Measurements from ENCODE around the gene RPS27. TPM values are rescaled to one million over a fixed set of nuclear protein-coding genes. Genes with fewer than 3 reads are reported as not detected.
"Not testable (repeated sequence)": the region's sequence is repeated elsewhere in the genome, so short reads cannot be mapped to it uniquely, and the experiment has no call there.

The RPS27 gene
- total and polyA plus RNA-seq, 3 experiments from 2014 or later, result 1,959 to 20,406 (median 2,149) TPM

DNA sequence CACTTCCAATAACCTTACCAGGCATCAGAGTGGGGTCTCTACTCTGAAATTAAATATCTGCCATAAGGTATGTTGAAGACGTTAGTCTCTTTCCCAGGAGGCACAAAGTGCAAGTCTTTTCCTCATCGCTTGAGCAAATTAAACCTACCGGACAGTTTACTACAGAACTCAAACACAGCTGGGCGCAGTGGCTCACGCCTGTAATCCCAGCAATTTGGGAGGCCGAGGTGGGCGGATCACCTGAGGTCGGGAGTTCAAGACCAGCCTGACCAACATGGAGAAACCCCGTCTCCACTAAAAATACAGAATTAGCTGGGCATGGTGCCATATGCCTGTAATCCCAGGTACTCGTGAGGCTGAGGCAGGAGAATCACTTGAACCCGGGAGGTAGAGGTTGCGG, 11.5 kb upstream of the RPS27 start:
- H3K27me3 Mint-ChIP-seq; H3K4me3 ChIP-seq (ENCODE audit: low read length); DNase-seq; H3K9me3 Mint-ChIP-seq; H3K27me3 ChIP-seq (ENCODE audit: insufficient read depth, low read length, poor library complexity, severe bottlenecking); H3K9me3 ChIP-seq (ENCODE audit: low read length): not testable (repeated sequence)
- Histone ChIP-seq H3K4me1 (ENCODE audit: insufficient read depth, low read length) (peaks cover 18% of the 10 kb centered on the region), H3K36me3 (ENCODE audit: insufficient read depth, low read length) (peaks cover 18% of the 10 kb centered on the region), H3K27ac (ENCODE audit: low read depth, low read length) (peak overlapping the region; percentile 88)
- Mint-ChIP-seq H3K4me1 (peaks cover 28 to 35% (median 28%) of the 10 kb centered on the region in 3 donors), H3K4me3 (peak overlapping the region in 6 of 7 donors; percentile 56 to 98 (median 98)), H3K36me3 (peaks cover 0 to 34% (median 6%) of the 10 kb centered on the region in 3 donors), H3K27ac (peak overlapping the region in 4 of 8 donors; percentile 81 to 96 (median 86))
- POLR2A ChIA-PET, result interaction anchor here (3.0 to 5.1 kb wide), 2 partner anchors 12 kb away, joined by 40 to 58 read pairs; partner anchors contain the start of genes CREB3L4 and RPS27
- CTCF ChIA-PET, result interaction anchor here (3.5 to 5.5 kb wide), 3 partner anchors 8 to 33 kb away, joined by 21 to 40 read pairs (median 37); partner anchors contain the start of genes CREB3L4, DENND4B and RAB13

DNA sequence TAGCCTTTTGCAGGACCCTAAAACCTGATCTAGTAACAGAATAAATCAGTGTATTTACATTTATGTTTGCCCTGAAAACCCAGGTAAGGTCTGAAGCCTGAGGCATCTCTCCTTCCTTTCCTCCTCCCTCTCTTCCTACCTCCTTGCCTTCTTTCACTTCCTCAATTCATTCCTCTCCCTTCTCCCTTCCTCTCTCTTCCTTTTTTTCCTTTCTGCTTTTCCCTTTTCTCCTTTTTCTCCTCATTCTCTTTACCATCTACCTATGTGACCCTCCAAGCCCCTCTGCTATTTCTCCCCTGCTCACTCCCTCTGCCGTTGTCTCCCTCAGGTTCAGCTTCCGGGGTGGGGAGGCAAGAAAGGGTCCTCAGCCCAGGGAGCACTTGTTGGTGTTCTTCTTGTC, 8.8 kb upstream of the RPS27 start:
- CTCF ChIA-PET, result interaction anchor here (0.6 kb wide), 1 partner anchor 161 kb away, joined by 3 read pairs; no protein-coding TSS in a partner anchor
- H3K27ac Mint-ChIP-seq; H3K4me3 ChIP-seq (ENCODE audit: low read length); H3K9me3 ChIP-seq (ENCODE audit: low read length); DNase-seq; H3K27me3 ChIP-seq (ENCODE audit: insufficient read depth, low read length, poor library complexity, severe bottlenecking); H3K36me3 ChIP-seq (ENCODE audit: insufficient read depth, low read length); H3K4me3 Mint-ChIP-seq; POLR2A ChIA-PET; H3K27ac ChIP-seq (ENCODE audit: low read depth, low read length); H3K9me3 Mint-ChIP-seq: not testable (repeated sequence)
- Mint-ChIP-seq H3K36me3 (peaks cover 0 to 11% (median 0%) of the 10 kb centered on the region in 3 donors), H3K4me1 (peaks cover 19 to 24% (median 20%) of the 10 kb centered on the region in 3 donors), H3K27me3 (peaks cover 11 to 12% of the 10 kb centered on the region in 2 donors)
- peaks cover 12% of the 10 kb centered on the region for H3K4me1 ChIP-seq (ENCODE audit: insufficient read depth, low read length)

DNA sequence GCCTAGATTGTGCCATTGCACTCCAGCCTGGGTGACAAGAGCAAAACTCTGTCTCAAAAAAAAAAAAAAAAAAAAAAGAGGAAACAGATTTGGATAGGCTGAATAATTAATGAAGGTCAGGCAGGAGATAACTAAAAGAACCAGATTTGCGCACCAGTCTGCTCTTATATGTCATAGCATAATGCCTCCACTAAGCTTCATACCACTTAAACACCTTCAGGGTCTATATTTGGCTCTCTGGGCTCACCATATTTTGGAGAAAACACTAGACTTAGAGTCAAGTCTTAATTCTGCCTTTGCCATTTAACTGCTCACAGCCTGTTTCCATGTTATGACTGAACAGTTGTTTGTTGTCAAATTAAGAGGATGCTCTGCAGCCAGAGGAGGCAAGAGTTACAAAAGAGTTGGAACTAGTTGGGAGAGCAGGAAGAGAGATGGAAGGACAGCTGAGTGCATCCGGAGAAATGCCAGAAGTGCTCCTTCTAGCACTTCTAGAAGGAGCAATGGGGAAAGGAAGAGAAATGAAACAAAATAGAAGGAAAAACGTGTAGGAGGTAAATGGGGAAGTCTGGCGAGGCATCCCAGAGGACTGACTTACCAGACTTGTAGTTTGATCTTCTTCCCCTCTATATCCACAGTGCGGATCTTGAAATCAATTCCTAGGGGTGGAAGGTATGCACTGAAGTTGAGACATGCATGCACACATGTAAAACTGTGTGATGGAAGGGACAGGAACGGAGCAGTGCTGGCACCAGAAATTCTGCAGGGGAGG, 6.3 kb upstream of the RPS27 start:
- ChIA-PET POLR2A (no interaction called here), CTCF (interaction anchor here (0.7 to 9.1 kb wide), 6 partner anchors 17 to 211 kb away, joined by 3 to 94 read pairs (median 12); partner anchors contain the start of genes CREB3L4 and DENND4B)
- H3K36me3 ChIP-seq (ENCODE audit: insufficient read depth, low read length), result no peaks in the 10 kb centered on the region
- Mint-ChIP-seq H3K27me3 (peaks cover 12% of the 10 kb centered on the region in 2 donors), H3K36me3 (no peaks in the 10 kb centered on the region), H3K9me3 (no peaks in the 10 kb centered on the region), H3K4me3 (no peak overlapping the region), H3K27ac (peak overlapping the region in 2 of 8 donors; percentile 46 to 63), H3K4me1 (peaks cover 11 to 14% (median 14%) of the 10 kb centered on the region in 3 donors)
- H3K9me3 ChIP-seq (ENCODE audit: low read length), result no peaks in the 10 kb centered on the region
- no peak for DNase-seq
- peaks cover 7% of the 10 kb centered on the region for H3K4me1 ChIP-seq (ENCODE audit: insufficient read depth, low read length)
- H3K27ac ChIP-seq (ENCODE audit: low read depth, low read length), result no peak overlapping the region
- H3K27me3 ChIP-seq (ENCODE audit: insufficient read depth, low read length, poor library complexity, severe bottlenecking), result no peaks in the 10 kb centered on the region
- no peak overlapping the region for H3K4me3 ChIP-seq (ENCODE audit: low read length)

DNA sequence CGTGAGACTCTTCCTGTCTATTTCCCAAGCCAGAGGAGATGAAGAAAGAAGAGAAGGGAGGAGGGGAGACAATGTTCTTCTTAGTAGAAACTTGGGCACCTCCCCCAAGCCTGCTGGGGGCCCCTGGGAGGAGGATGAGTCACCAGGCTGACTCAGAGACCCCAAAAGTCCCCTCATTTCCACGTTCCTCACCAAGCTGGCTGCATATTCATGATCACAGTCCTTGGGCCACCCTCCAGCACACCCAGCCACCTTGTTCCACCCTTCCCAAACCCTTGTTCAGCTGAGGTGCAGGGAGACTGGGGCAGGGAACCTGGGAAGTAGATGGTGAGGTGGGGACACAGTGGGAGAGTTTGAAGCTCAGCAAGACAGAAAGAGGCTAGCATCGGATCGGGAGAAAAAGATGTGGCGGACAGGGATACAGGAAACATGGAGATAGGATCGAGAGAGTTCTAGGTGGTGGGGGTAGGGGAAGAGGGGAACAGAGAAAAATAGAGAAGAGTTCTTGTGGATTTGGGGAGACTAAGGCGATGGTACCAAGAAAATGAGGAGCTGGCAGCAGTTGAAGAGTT, 5.1 kb upstream of the RPS27 start:
- H3K36me3 ChIP-seq (ENCODE audit: insufficient read depth, low read length), result no peaks in the 10 kb centered on the region
- no peak for DNase-seq
- peaks cover 13 to 20% (median 17%) of the 10 kb centered on the region in 3 donors for H3K4me1 Mint-ChIP-seq
- ChIA-PET CTCF (interaction anchor here (1.0 to 9.1 kb wide), 7 partner anchors 19 to 474 kb away, joined by 3 to 94 read pairs (median 6); partner anchors contain the start of gene CREB3L4), POLR2A (interaction anchor here (2.0 kb wide), 1 partner anchor 210 kb away, joined by 9 read pairs; the partner anchor contains the start of gene SLC27A3)
- no peaks in the 10 kb centered on the region for H3K9me3 Mint-ChIP-seq
- H3K27me3 ChIP-seq (ENCODE audit: insufficient read depth, low read length, poor library complexity, severe bottlenecking), result no peaks in the 10 kb centered on the region
- no peaks in the 10 kb centered on the region for H3K36me3 Mint-ChIP-seq
- peak overlapping the region in 4 of 7 donors; percentile 11 to 67 (median 34) for H3K4me3 Mint-ChIP-seq
- H3K27me3 Mint-ChIP-seq, result peaks cover 12% of the 10 kb centered on the region in 2 donors
- no peak overlapping the region for H3K4me3 ChIP-seq (ENCODE audit: low read length)
- H3K27ac Mint-ChIP-seq, result peak overlapping the region in 1 of 8 donors; percentile 47
- no peaks in the 10 kb centered on the region for H3K9me3 ChIP-seq (ENCODE audit: low read length)
- H3K4me1 ChIP-seq (ENCODE audit: insufficient read depth, low read length), result peaks cover 12% of the 10 kb centered on the region
- peak overlapping the region; percentile 20 for H3K27ac ChIP-seq (ENCODE audit: low read depth, low read length)

DNA sequence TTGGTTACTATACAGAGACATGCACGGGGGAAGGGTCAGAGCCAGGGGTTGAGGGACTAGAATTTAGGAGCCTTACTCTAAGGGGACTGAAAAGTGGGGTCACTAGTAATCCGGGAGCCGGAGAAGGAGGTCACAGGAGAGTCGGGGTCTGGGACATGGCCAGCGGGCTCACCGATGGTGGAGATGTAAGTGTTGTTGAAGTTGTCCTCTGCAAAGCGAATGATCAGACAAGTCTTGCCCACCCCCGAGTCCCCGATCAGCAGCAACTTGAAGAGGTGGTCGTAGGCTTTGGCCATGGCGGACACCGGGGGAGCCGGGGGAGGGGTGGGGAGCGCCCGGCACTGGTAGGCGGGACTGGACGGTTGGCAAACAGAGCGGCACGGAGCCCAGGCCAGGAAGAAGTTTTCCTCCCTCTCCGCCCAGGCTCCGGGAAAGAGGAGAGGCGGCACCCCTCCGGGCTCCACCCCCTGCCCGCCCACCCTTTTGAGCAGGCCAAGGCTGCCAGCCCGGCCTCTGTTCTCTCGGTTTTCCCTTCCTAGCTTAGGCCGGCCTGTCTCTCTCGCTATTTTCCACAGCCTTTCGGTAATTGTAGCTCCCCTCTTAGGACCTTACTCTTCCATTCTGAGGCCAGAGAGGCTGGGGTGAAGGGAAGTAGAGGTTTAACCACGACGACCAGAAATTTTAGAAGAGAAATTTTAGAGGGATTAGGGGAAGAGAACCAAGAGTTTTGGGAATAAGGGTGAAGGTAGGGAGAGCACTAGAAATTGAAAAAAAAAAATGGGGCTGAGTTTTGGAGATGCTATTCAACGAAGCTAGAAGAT, 4.4 kb upstream of the RPS27 start, which contains the start of gene RAB13:
Gene RAB13 (minus strand): TSS at position 399 of the 821 bp plus-strand sequence. CDS start 103 bp downstream, at position 296.
- Histone ChIP-seq H3K27ac (ENCODE audit: low read depth, low read length) (peak within 1 kb of the TSS; percentile 20), H3K4me1 (ENCODE audit: insufficient read depth, low read length) (peaks cover 12% of the 10 kb centered on the region), H3K27me3 (ENCODE audit: insufficient read depth, low read length, poor library complexity, severe bottlenecking) (no peaks in the 10 kb centered on the region), H3K4me3 (ENCODE audit: low read length) (no peak within 1 kb of the TSS), H3K36me3 (ENCODE audit: insufficient read depth, low read length) (peaks cover 1% of the 10 kb centered on the region), H3K9me3 (ENCODE audit: low read length) (no peaks in the 10 kb centered on the region)
- ChIA-PET POLR2A (interaction anchor here (0.6 to 2.0 kb wide), 6 partner anchors 9 to 211 kb away, joined by 3 to 9 read pairs (median 4); partner anchors contain the start of genes JTB and SLC27A3), CTCF (interaction anchor here (0.6 to 9.1 kb wide), 36 partner anchors 9 to 475 kb away, joined by 3 to 94 read pairs (median 4); partner anchors contain the start of genes CHTOP, CREB3L4, DENND4B and HAX1)
- H3K27ac Mint-ChIP-seq, result peak within 1 kb of the TSS; percentile 69 to 93 (median 90)
- peaks cover 0 to 7% (median under 1%) of the 10 kb centered on the region in 3 donors for H3K36me3 Mint-ChIP-seq
- peaks cover 12 to 15% of the 10 kb centered on the region in 2 donors for H3K27me3 Mint-ChIP-seq
- peak within 1 kb of the TSS; percentile 31 to 67 (median 46) for H3K4me3 Mint-ChIP-seq
- peaks cover 0 to 2% (median 0%) of the 10 kb centered on the region in 5 donors for H3K9me3 Mint-ChIP-seq
- H3K4me1 Mint-ChIP-seq, result peaks cover 16 to 25% (median 22%) of the 10 kb centered on the region in 3 donors
- peak in 1 of 5 donors; percentile 11 for DNase-seq

DNA sequence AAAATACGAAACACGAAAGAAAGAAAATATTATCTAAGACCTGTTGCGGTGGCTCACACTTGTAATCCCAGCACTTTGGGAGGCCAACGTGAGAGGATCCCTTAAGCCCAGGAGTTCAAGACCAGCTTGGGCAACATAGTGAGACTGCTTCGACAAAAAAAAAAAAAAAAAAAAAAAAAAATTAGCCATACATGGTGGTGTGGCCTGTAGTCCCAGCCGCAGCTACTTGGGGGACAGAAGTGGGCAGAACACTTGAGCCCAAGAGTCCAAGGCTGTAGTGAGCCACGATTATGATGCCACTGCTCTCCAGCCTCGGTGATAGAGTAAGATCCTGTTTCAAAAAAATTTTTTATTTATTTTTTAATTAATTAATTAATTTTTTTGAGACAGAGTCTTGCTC, 2.9 kb upstream of the RPS27 start:
- Histone ChIP-seq H3K36me3 (ENCODE audit: insufficient read depth, low read length) (peaks cover 14% of the 10 kb centered on the region), H3K27ac (ENCODE audit: low read depth, low read length) (no peak overlapping the region), H3K4me1 (ENCODE audit: insufficient read depth, low read length) (peaks cover 26% of the 10 kb centered on the region), H3K4me3 (ENCODE audit: low read length) (no peak overlapping the region), H3K9me3 (ENCODE audit: low read length) (no peaks in the 10 kb centered on the region), H3K27me3 (ENCODE audit: insufficient read depth, low read length, poor library complexity, severe bottlenecking) (no peaks in the 10 kb centered on the region)
- Mint-ChIP-seq H3K9me3 (peaks cover 0 to 2% (median 0%) of the 10 kb centered on the region in 5 donors), H3K4me3 (peak overlapping the region in 1 of 7 donors; percentile 45), H3K27ac (peak overlapping the region in 1 of 8 donors; percentile 89), H3K36me3 (peaks cover 8 to 21% (median 11%) of the 10 kb centered on the region in 3 donors), H3K4me1 (peaks cover 28 to 40% (median 36%) of the 10 kb centered on the region in 3 donors), H3K27me3 (peaks cover 12 to 13% of the 10 kb centered on the region in 2 donors)
- DNase-seq, result no peak
- ChIA-PET CTCF (interaction anchor here (0.7 to 9.1 kb wide), 20 partner anchors 11 to 310 kb away, joined by 3 to 94 read pairs (median 4); partner anchors contain the start of genes CREB3L4, DENND4B, HAX1 and JTB), POLR2A (interaction anchor here (0.6 to 2.0 kb wide), 4 partner anchors 21 to 212 kb away, joined by 4 to 9 read pairs (median 4); partner anchors contain the start of gene SLC27A3)
